OCI-LY1 (cell line): ENCODE results near the gene ATF5.

Experiments
- H2AFZ ChIP-seq: fragments of 200-600 bp; sonication (generic), shearing (Covaris generic); 2 replicates; pipeline ENCODE4 v1.6.0; 2014; ENCODE audit warnings: antibody characterized with exemption, mild to moderate bottlenecking, low read length
- H3F3A ChIP-seq: fragments of 200-600 bp; sonication (generic), shearing (Covaris generic); 2 replicates; pipeline ENCODE4 v1.6.0; 2014; ENCODE audit warnings: mild to moderate bottlenecking, antibody characterized with exemption, low read length, moderate library complexity; ENCODE audit not compliant: insufficient read depth
- H3K27ac ChIP-seq: fragments of 200-600 bp; sonication (generic); 2 replicates; pipeline ENCODE4 v1.5.1; 2014; ENCODE audit warnings: low read length, mixed run types, mild to moderate bottlenecking, low read depth; ENCODE audit not compliant: poor library complexity, severe bottlenecking
- H3K27me3 ChIP-seq: fragments of 200-600 bp; sonication (generic); 2 replicates; pipeline ENCODE4 v1.6.0; 2014; ENCODE audit warnings: antibody characterized with exemption, mild to moderate bottlenecking, low read length, moderate library complexity; ENCODE audit not compliant: insufficient read depth
- H3K36me3 ChIP-seq: fragments of 200-600 bp; sonication (generic); 2 replicates; pipeline ENCODE4 v1.6.1; 2014; ENCODE audit warnings: mild to moderate bottlenecking, antibody characterized with exemption, low read length, moderate library complexity, mixed read lengths; ENCODE audit not compliant: insufficient read depth
- H3K4me1 ChIP-seq: fragments of 200-600 bp; sonication (generic); 2 replicates; pipeline ENCODE4 v1.5.1; 2014; ENCODE audit warnings: mild to moderate bottlenecking, low read length, moderate library complexity; ENCODE audit not compliant: insufficient read depth, severe bottlenecking
- H3K4me2 ChIP-seq: fragments of 200-600 bp; sonication (generic), shearing (Covaris generic); 2 replicates; pipeline ENCODE4 v1.6.1; 2014; ENCODE audit warnings: low read length
- H3K4me3 ChIP-seq: fragments of 200-600 bp; sonication (generic); 2 replicates; pipeline ENCODE4 v1.5.1; 2014; ENCODE audit warnings: low read length, low read depth, mild to moderate bottlenecking, mixed read lengths; ENCODE audit not compliant: poor library complexity, severe bottlenecking
- H3K79me2 ChIP-seq: fragments of 200-600 bp; shearing (Covaris generic); 2 replicates; pipeline ENCODE4 v1.6.1; 2016; ENCODE audit warnings: mixed run types, low read length, mixed read lengths; ENCODE audit not compliant: insufficient read depth
- H3K9ac ChIP-seq: fragments of 200-600 bp; sonication (generic), shearing (Covaris generic); 2 replicates; pipeline ENCODE4 v1.6.1; 2014; ENCODE audit warnings: mild to moderate bottlenecking, low read length, mixed read lengths
- H3K9me2 ChIP-seq: fragments of 200-600 bp; sonication (generic), shearing (Covaris generic); 2 replicates; pipeline ENCODE4 v1.6.1; 2014; ENCODE audit warnings: low read depth, mild to moderate bottlenecking, low read length, mixed read lengths
- H3K9me3 ChIP-seq: fragments of 200-600 bp; shearing (Covaris generic); 2 replicates; pipeline ENCODE4 v1.6.1; 2014; ENCODE audit warnings: low read length, mixed read lengths
- H4K20me1 ChIP-seq: fragments of 200-600 bp; sonication (generic), shearing (Covaris generic); 2 replicates; pipeline ENCODE4 v1.6.0; 2016; ENCODE audit warnings: mild to moderate bottlenecking, low read length; ENCODE audit not compliant: insufficient read depth
- EZH2 ChIP-seq: fragments of 200-600 bp; sonication (generic), shearing (Covaris generic); IDR thresholded peaks from 2 replicates; pipeline ENCODE4 v1.8.0; 2017; ENCODE audit warnings: borderline replicate concordance, mixed run types, mild to moderate bottlenecking, antibody characterized with exemption, low read length, moderate library complexity, mixed read lengths
- TF ChIP-seq, protein P1 (sequence below): fragments of 200-600 bp; sonication (generic), shearing (Covaris generic); IDR thresholded peaks from 2 replicates; pipeline ENCODE4 v1.5.1; 2017; ENCODE audit warnings: mild to moderate bottlenecking, antibody characterized with exemption, low read length, moderate library complexity, mixed read lengths

Gene ATF5

DNA sequence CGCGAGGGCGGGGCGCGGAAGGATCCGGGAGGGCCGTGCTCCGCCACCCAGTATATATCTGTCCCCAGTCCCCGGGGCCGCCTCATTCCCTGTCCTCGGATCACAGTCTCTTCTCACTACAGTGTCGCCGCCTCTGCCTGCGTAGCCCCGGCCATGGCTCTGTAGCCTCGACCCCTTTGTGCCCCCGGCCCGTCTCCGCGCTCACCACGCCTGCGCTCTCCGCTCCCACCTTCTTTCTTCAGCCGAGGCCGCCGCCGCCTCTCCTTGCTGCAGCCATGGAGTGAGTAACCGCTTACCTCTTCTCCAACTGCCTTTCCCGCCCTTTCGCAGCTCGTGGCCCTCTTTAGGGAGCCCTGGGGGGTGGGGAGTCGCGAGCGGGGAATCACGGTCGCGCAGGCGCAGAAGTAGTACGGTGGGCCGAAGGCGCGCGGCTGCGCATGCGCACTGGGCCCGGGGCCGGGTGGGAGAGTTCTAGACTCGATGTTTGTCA, at the start of gene ATF5, which contains the start of gene NUP62:
Gene ATF5, plus strand, starts transcription at position 85 of the 490 bp plus-strand sequence. CDS start 1,646 bp downstream, outside the sequence.
Gene NUP62, minus strand, starts transcription at position 384 of the 490 bp plus-strand sequence. CDS start 19,697 bp downstream, outside the sequence.
- H3K9ac ChIP-seq, result peak within 1 kb of the TSS; percentile 98
- H3K36me3 ChIP-seq, result peaks cover 72% of the 10 kb centered on the region
- H4K20me1 ChIP-seq, result no peaks in the 10 kb centered on the region
- peaks cover 24% of the 10 kb centered on the region for H3K79me2 ChIP-seq
- H3K9me3 ChIP-seq, result no peaks in the 10 kb centered on the region
- no peaks in the 10 kb centered on the region for H3F3A ChIP-seq
- no peak within 1 kb of the TSS for H2AFZ ChIP-seq
- H3K4me2 ChIP-seq, result peak within 1 kb of the TSS; percentile 71
- H3K27me3 ChIP-seq, result no peaks in the 10 kb centered on the region
- no peak for TF ChIP-seq EZH2
- TF ChIP-seq, protein P1, sequence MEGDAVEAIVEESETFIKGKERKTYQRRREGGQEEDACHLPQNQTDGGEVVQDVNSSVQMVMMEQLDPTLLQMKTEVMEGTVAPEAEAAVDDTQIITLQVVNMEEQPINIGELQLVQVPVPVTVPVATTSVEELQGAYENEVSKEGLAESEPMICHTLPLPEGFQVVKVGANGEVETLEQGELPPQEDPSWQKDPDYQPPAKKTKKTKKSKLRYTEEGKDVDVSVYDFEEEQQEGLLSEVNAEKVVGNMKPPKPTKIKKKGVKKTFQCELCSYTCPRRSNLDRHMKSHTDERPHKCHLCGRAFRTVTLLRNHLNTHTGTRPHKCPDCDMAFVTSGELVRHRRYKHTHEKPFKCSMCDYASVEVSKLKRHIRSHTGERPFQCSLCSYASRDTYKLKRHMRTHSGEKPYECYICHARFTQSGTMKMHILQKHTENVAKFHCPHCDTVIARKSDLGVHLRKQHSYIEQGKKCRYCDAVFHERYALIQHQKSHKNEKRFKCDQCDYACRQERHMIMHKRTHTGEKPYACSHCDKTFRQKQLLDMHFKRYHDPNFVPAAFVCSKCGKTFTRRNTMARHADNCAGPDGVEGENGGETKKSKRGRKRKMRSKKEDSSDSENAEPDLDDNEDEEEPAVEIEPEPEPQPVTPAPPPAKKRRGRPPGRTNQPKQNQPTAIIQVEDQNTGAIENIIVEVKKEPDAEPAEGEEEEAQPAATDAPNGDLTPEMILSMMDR, result no peak
- peak within 1 kb of the TSS; percentile 89 for H3K4me3 ChIP-seq
- no peaks in the 10 kb centered on the region for H3K9me2 ChIP-seq
- H3K27ac ChIP-seq, result peak within 1 kb of the TSS; percentile 99
- peaks cover 64% of the 10 kb centered on the region for H3K4me1 ChIP-seq

GRCh38 chr19:49879243-49879963, 49.6 kb upstream of the ATF5 start:
- H3K79me2 ChIP-seq, result peaks cover 8% of the 10 kb centered on the region
- peaks cover 47% of the 10 kb centered on the region for H3K36me3 ChIP-seq
- peak overlapping the region; percentile 61 for H3K27ac ChIP-seq
- H2AFZ ChIP-seq, result no peak overlapping the region
- TF ChIP-seq, protein P1, result no peak
- TF ChIP-seq EZH2, result no peak
- H3K9ac ChIP-seq, result peak overlapping the region; percentile 98
- peaks cover 30% of the 10 kb centered on the region for H3K4me1 ChIP-seq
- H3K4me2 ChIP-seq, result peak overlapping the region; percentile 94
- H3K4me3 ChIP-seq, result peak overlapping the region; percentile 93
- no peaks in the 10 kb centered on the region for H3F3A ChIP-seq
- no peaks in the 10 kb centered on the region for H3K9me2 ChIP-seq
- H4K20me1 ChIP-seq, result no peaks in the 10 kb centered on the region
- no peaks in the 10 kb centered on the region for H3K27me3 ChIP-seq
- H3K9me3 ChIP-seq, result 0 out of 2 replicates have a peak, but pooled peaks cover 3% of the 10 kb centered on the region

GRCh38 chr19:49880162-49880869, 48.7 kb upstream of the ATF5 start:
- Histone ChIP-seq H3K9me3 (0 out of 2 replicates have a peak, but pooled peaks cover 3% of the 10 kb centered on the region), H3K79me2 (peaks cover 6% of the 10 kb centered on the region), H3F3A (no peaks in the 10 kb centered on the region), H3K4me1 (peaks cover 21% of the 10 kb centered on the region), H3K27ac (no peak overlapping the region), H3K36me3 (peaks cover 53% of the 10 kb centered on the region), H2AFZ (no peak overlapping the region), H3K9me2 (no peaks in the 10 kb centered on the region), H3K4me3 (no peak overlapping the region), H4K20me1 (no peaks in the 10 kb centered on the region), H3K4me2 (no peak overlapping the region), H3K9ac (no peak overlapping the region), H3K27me3 (no peaks in the 10 kb centered on the region)
- TF ChIP-seq EZH2, result no peak
- TF ChIP-seq, protein P1, result no peak
